Measurements from ENCODE around the gene HOMER1. TPM values are rescaled to one million over a fixed set of nuclear protein-coding genes. Genes with fewer than 3 reads are reported as not detected.

HOMER1 gene
- total and polyA plus RNA-seq, 2 of the 13 experiments (the other 11 are each of a cell fraction or from before 2014, with no cell fraction given): 5.3 to 24.8 TPM

DNA sequence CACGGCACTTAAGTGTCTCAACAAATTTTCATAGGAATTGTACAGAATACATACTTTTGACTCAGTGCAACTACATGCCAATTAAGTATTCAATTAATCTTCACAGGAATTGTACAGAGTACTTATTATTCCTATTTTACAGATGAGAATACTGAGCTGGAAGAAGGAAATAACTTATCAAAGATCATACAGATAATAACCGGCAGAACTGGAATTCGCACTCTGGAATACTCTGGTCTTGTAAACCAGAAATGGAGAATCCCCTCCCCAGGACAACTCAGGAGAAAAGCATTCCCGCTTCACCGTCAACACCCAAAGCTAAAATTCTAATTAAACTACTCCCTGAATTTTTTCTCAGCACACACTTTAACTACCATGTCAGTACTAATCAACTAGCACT lies 112.7 kb downstream of the HOMER1 start:
- no TSS peak for BruUV-seq (replicated peaks)
- H3K4me1 ChIP-seq (ENCODE audit: insufficient read depth, low read length): no peaks in the 10 kb centered on the region; the same call in 1 of the 2 replicates
- ChIA-PET CTCF (ENCODE audit: low intra/inter-chr PET ratio, low total read pairs) (no interaction called here), POLR2A (no interaction called here)
- TF ChIP-seq SIN3A (IDR thresholded peaks at IDR 0.05; ENCODE audit: borderline replicate concordance, low read depth, low read length): no peak
- TF ChIP-seq ZNF234 (CRISPR knock-in tag; conservative IDR thresholded peaks at IDR 0.05): no peak
- TF ChIP-seq ZNF577 (CRISPR knock-in tag; IDR thresholded peaks at IDR 0.05; ENCODE audit: borderline replicate concordance, low read depth): no peak
- no peak for TF ChIP-seq ZNF674 (CRISPR knock-in tag; IDR thresholded peaks at IDR 0.05; ENCODE audit: low read depth)
- TF ChIP-seq LCORL (IDR thresholded peaks at IDR 0.05): no peak
- TF ChIP-seq LCORL (CRISPR knock-in tag; IDR thresholded peaks at IDR 0.05): no peak
- no peak for TF ChIP-seq GABPA (IDR thresholded peaks at IDR 0.05; ENCODE audit: low read depth, low read length)
- no peak for TF ChIP-seq GABPA (CRISPR knock-in tag; IDR thresholded peaks at IDR 0.05; ENCODE audit: low read depth)
- no peak for TF ChIP-seq KAT8 (CRISPR knock-in tag; IDR thresholded peaks at IDR 0.05)
- TF ChIP-seq IKZF1 (IDR thresholded peaks at IDR 0.05): no peak
- TF ChIP-seq ZNF629 (CRISPR knock-in tag; conservative IDR thresholded peaks at IDR 0.05): no peak
- no peak for TF ChIP-seq ZNF496 (CRISPR knock-in tag; IDR thresholded peaks at IDR 0.05; ENCODE audit: insufficient replicate concordance)
- TF ChIP-seq SPEN (CRISPR knock-in tag; IDR thresholded peaks at IDR 0.05; ENCODE audit: low read depth): no peak
- TF ChIP-seq AGO2 (optimal IDR thresholded peaks at IDR 0.05; ENCODE audit: low read depth, low read length): no peak
- no peak for TF ChIP-seq ZNF780A (CRISPR knock-in tag; IDR thresholded peaks at IDR 0.05)
- TF ChIP-seq, protein P1, sequence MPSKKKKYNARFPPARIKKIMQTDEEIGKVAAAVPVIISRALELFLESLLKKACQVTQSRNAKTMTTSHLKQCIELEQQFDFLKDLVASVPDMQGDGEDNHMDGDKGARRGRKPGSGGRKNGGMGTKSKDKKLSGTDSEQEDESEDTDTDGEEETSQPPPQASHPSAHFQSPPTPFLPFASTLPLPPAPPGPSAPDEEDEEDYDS (CRISPR knock-in tag; IDR thresholded peaks at IDR 0.05): no peak
- no peak for TF ChIP-seq ZNF841 (CRISPR knock-in tag; IDR thresholded peaks at IDR 0.05; ENCODE audit: borderline replicate concordance)
- H2AFZ ChIP-seq (ENCODE audit: low read length): no peak overlapping the region
- ATAC-seq: no peak
- WGBS (ENCODE audit: low lambda C conversion rate): 78% methylated on average over 5 of the region's 5 CpGs
- no peak overlapping the region for H3K27ac ChIP-seq (ENCODE audit: extremely low read length, insufficient read depth, low read length)
- in situ Hi-C loops (cut with HindIII; ENCODE audit: extremely low pct_ligation_motif_present, low pct_unique_long_range_greater_than_20kb): no loop called here
- no peak overlapping the region for H3K4me2 ChIP-seq (ENCODE audit: low read depth, low read length)
- H4K20me1 ChIP-seq (ENCODE audit: insufficient read depth, low read length): no peaks in the 10 kb centered on the region
- H3K36me3 ChIP-seq (replicated peaks in 1 of 2; ENCODE audit: control insufficient read depth in 1 of 2, insufficient read depth in 2 of 2, low read length in 2 of 2): peaks cover 1 to 14% of the 10 kb centered on the region in 2 experiments; a peak in 4 of 5 replicates
- H3K79me2 ChIP-seq (ENCODE audit: insufficient read depth, low read length): no peaks in the 10 kb centered on the region
- no peak overlapping the region for H3K9ac ChIP-seq (ENCODE audit: insufficient read depth, low read depth, low read length)
- intact Hi-C loops (cut with micrococcal nuclease; ENCODE audit: unreplicated experiment): no loop called here
- no peak overlapping the region for H3K4me3 ChIP-seq (replicated peaks in 1 of 3; ENCODE audit: insufficient read depth in 1 of 3, low read depth in 2 of 3, low read length in 3 of 3)
- no peaks in the 10 kb centered on the region for H3K27me3 ChIP-seq (ENCODE audit: control insufficient read depth in 1 of 2, insufficient read depth in 2 of 2, low read length in 2 of 2)
- no peaks in the 10 kb centered on the region for H3K9me3 ChIP-seq (ENCODE audit: low read length)
- no peak for DNase-seq (ENCODE audit: low spot score)
- no peak for FAIRE-seq
